Activated CD4-positive, CD25-positive, alpha-beta regulatory T cell treated with anti-CD3 and anti-CD28 coated beads, Interleukin-2, amount 50 U/mL, for 72 hours (primary cell): ENCODE data around the gene ANKDD1B.

Experiments used
- DNase-seq: peaks from one replicate; pipeline ENCODE4 v3.0.0; 2021

Gene ANKDD1B

GRCh38 chr5:75710637-75711036, 99.4 kb downstream of the ANKDD1B start:
- DNase-seq, result no peak

- no peak for DNase-seq
These were observed 99.9 kb downstream of the ANKDD1B start for GRCh38 chr5:75711151-75711550.

GRCh38 chr5:75712091-75712490, 100.8 kb downstream of the ANKDD1B start:
- no peak for DNase-seq

- no peak for DNase-seq
These were observed 105.4 kb downstream of the ANKDD1B start for GRCh38 chr5:75716715-75717081.

DNA sequence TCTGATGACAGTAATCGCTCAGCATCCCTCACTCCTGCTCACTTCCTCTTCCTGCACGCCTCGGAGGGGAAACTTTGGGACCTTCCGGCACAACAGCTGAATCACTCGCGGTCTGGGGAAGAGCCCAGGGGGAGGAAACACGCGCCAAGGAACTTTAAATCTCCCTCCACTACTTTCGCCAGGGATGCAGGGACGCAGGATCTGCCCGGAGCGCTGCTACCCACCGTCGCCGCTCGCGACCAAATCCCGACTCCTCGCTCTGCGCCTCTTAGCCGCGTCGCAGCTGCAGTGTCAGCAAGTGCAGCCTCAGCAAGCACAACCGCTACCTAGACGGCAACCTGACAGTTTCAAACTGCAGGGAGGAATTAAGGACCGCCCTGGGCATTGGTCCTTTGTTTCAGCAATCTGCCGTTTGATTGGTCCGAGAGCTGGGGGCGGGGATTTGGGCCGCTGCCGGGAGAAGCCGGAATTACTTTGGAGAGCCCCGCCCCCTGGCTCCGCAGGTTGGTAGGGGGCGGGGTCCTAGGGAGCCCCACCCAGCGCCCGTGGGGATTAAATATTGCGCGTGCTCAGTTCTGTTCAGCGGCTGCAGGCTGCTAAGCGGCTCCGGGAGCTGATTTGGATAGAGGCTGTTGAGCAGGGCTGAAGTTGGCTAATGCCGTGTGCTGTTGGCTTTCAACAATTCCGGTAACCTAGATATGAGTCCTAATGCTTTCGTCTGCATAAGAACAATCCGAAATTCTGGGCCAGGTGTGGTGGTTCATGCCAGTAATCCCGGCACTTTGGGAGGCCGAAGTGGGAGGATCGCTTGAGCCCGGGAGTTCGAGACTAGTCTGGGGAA, 106.0 kb downstream of the ANKDD1B start, which contains the start of gene POC5:
POC5 (minus strand) TSS at position 356 of the 841 bp plus-strand sequence. CDS start 4,500 bp downstream, outside the sequence.
- peak; percentile 98 for DNase-seq

DNA sequence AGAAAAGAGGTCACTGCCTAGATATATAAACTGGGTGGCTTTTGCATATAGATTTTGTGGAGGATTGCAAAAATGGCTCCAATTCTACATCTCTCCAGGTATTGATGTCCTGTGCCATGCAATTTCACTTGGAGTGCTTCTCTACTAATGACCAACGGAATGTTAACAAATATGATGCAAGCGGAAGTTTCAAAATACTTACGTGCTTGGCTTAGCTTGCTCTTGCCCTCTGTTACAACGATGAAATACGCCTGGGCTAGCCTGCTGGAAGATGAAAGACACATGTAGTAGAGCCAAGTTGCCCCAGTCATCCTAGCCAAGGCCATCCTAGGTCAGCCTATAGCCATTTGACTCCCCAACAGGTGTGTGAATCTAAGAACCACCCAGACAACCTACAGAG, 109.6 kb downstream of the ANKDD1B start:
- no peak for DNase-seq
